H1 (cell line): ENCODE measurements around the gene ALG3. TPM values are rescaled to one million over a fixed set of nuclear protein-coding genes. Genes with fewer than 3 reads are reported as not detected.

Experiments used
- CTCF ChIA-PET: fragments of 300-600 bp; sonication (Branson Sonifier 250); formaldehyde crosslinking; loops from one replicate; lab custom pipeline; 2021; ENCODE audit not compliant: partially characterized antibody; lab: Charles Lee
- POLR2A ChIA-PET: fragments of 300-600 bp; sonication (Branson Sonifier 250); formaldehyde crosslinking; loops from one replicate; lab custom pipeline; 2021; ENCODE audit warnings: inconsistent platforms; ENCODE audit not compliant: partially characterized antibody; lab: Charles Lee
- DNase-seq, 2 experiments: peaks; one replicate each; pipeline versions ENCODE4 v3.0.0 to v3.0.0-alpha.2; 2010 to 2022; ENCODE audit warnings: low spot score in 2 of 2, low read depth in 1 of 2, mixed read lengths in 1 of 2
- FAIRE-seq: peaks from 2 replicates; lab custom pipeline; 2011; peaks lifted over from hg19 to GRCh38; lab: Jason Lieb, UNC
- H2AFZ ChIP-seq: 2 replicates; pipeline ENCODE4 v1.8.1; 2012; ENCODE audit warnings: low read length, inconsistent platforms
- H2AK5ac ChIP-seq: 2 replicates; pipeline ENCODE4 v1.6.1; 2013; ENCODE audit warnings: low read depth, low read length
- H2BK120ac ChIP-seq: replicated peaks from 2 replicates; pipeline ENCODE3; 2013; ENCODE audit warnings: low read depth, low read length, inconsistent platforms
- H2BK12ac ChIP-seq: 2 replicates; pipeline ENCODE4 v1.6.1; 2013; ENCODE audit warnings: low read depth, low read length
- H2BK15ac ChIP-seq: 2 replicates; pipeline ENCODE4 v1.6.1; 2013; ENCODE audit warnings: low read length
- H2BK20ac ChIP-seq: 2 replicates; pipeline ENCODE4 v1.6.1; 2013; ENCODE audit warnings: low read length
- H2BK5ac ChIP-seq: 2 replicates; pipeline ENCODE4 v1.6.1; 2013; ENCODE audit warnings: low read depth, low read length
- H3K14ac ChIP-seq: 2 replicates; pipeline ENCODE4 v1.6.1; 2013; ENCODE audit warnings: inconsistent platforms; ENCODE audit not compliant: insufficient read length
- H3K18ac ChIP-seq: 2 replicates; pipeline ENCODE4 v1.6.1; 2013; ENCODE audit warnings: low read length; ENCODE audit errors: extremely low read depth
- H3K23ac ChIP-seq: 2 replicates; pipeline ENCODE4 v1.6.1; 2013; ENCODE audit warnings: inconsistent platforms; ENCODE audit not compliant: insufficient read length
- H3K23me2 ChIP-seq: 2 replicates; pipeline ENCODE4 v1.6.1; 2013; ENCODE audit warnings: low read depth, low read length
- H3K27ac ChIP-seq: 2 replicates; pipeline ENCODE4 v1.6.1; 2011; ENCODE audit warnings: low read depth, low read length, inconsistent platforms
- H3K27me3 ChIP-seq, 4 experiments: replicated peaks in 1 of 4; 1 replicate in 1 of 4; 2 replicates in 3 of 4; pipeline versions ENCODE4 v1.6.1 to v1.8.1; 2011 to 2013; ENCODE audit warnings: low read length in 3 of 4, mild to moderate bottlenecking in 3 of 4, inconsistent platforms in 2 of 4, mixed read lengths in 2 of 4, moderate library complexity in 1 of 4; ENCODE audit not compliant: control insufficient read depth in 3 of 4, insufficient read depth in 3 of 4; ENCODE audit errors: extremely low read depth in 1 of 4
- H3K36me3 ChIP-seq, 4 experiments: 2 replicates each; pipeline versions ENCODE4 v1.6.1 to v1.8.1; 2011 to 2013; ENCODE audit warnings: mild to moderate bottlenecking in 4 of 4, low read length in 3 of 4, moderate library complexity in 2 of 4, control low read depth in 1 of 4, inconsistent platforms in 1 of 4; ENCODE audit not compliant: insufficient read depth in 4 of 4, control insufficient read depth in 2 of 4
- H3K4ac ChIP-seq: replicated peaks from 2 replicates; pipeline ENCODE3; 2013; ENCODE audit warnings: low read length, low read depth, mixed read lengths, inconsistent platforms; ENCODE audit not compliant: insufficient read length
- H3K4me1 ChIP-seq, 4 experiments: replicated peaks in 1 of 4; 1 replicate in 1 of 4; 2 replicates in 3 of 4; pipeline versions ENCODE4 v1.6.1 to v1.8.1; 2011 to 2013; ENCODE audit warnings: low read length in 3 of 4, inconsistent platforms in 2 of 4, mixed read lengths in 1 of 4; ENCODE audit not compliant: insufficient read depth in 4 of 4, control insufficient read depth in 3 of 4
- H3K4me2 ChIP-seq, 2 experiments: 2 replicates each; pipeline versions ENCODE4 v1.6.1 to v1.8.1; 2011 to 2013; ENCODE audit warnings: low read depth in 2 of 2, low read length in 2 of 2, control low read depth in 1 of 2, inconsistent platforms in 1 of 2, mild to moderate bottlenecking in 1 of 2; ENCODE audit not compliant: insufficient read depth in 1 of 2
- H3K4me3 ChIP-seq, 4 experiments: fragments of 200-600, 300-600 bp in 1 of 4; sonication (generic), shearing (Covaris generic), sonication (Bioruptor Twin) in 1 of 4; 2 replicates each; pipeline versions ENCODE4 v1.5.1 to v1.8.1; 2011 to 2016; ENCODE audit warnings: low read length in 4 of 4, low read depth in 3 of 4, control low read depth in 2 of 4, inconsistent platforms in 2 of 4, mild to moderate bottlenecking in 2 of 4, mixed read lengths in 1 of 4, moderate library complexity in 1 of 4; ENCODE audit not compliant: insufficient read depth in 2 of 4; ENCODE audit errors: extremely low read depth in 1 of 4
- H3K56ac ChIP-seq: replicated peaks from 2 replicates; pipeline ENCODE3; 2013; ENCODE audit warnings: low read depth, mild to moderate bottlenecking, mixed read lengths, low read length, inconsistent platforms; ENCODE audit not compliant: insufficient read length
- H3K79me1 ChIP-seq: 2 replicates; pipeline ENCODE4 v1.6.1; 2013; ENCODE audit warnings: low read depth, low read length, control low read depth
- H3K79me2 ChIP-seq, 2 experiments: 2 replicates each; pipeline versions ENCODE4 v1.6.1 to v1.8.1; 2012 to 2013; ENCODE audit warnings: low read length in 2 of 2, mild to moderate bottlenecking in 2 of 2, inconsistent platforms in 1 of 2; ENCODE audit not compliant: insufficient read depth in 2 of 2, control insufficient read depth in 1 of 2
- H3K9ac ChIP-seq, 4 experiments: replicated peaks in 1 of 4; 1 replicate in 1 of 4; 2 replicates in 3 of 4; pipeline versions ENCODE4 v1.6.1 to v1.8.1; 2011 to 2013; ENCODE audit warnings: low read depth in 3 of 4, low read length in 3 of 4, control low read depth in 2 of 4, mild to moderate bottlenecking in 2 of 4, moderate library complexity in 2 of 4, inconsistent platforms in 1 of 4; ENCODE audit errors: extremely low read depth in 1 of 4
- H3K9me3 ChIP-seq, 2 experiments: 2 replicates each; pipeline versions ENCODE4 v1.6.1 to v1.8.1; 2012 to 2013; ENCODE audit warnings: mild to moderate bottlenecking in 2 of 2, moderate library complexity in 2 of 2, control low read depth in 1 of 2, inconsistent platforms in 1 of 2, low read depth in 1 of 2, low read length in 1 of 2, mixed read lengths in 1 of 2; ENCODE audit not compliant: insufficient read depth in 2 of 2
- H4K20me1 ChIP-seq, 2 experiments: replicated peaks in 1 of 2; 2 replicates each; pipeline versions ENCODE3 to v1.8.1; 2011 to 2013; ENCODE audit warnings: inconsistent platforms in 2 of 2, low read length in 2 of 2, mild to moderate bottlenecking in 1 of 2; ENCODE audit not compliant: insufficient read depth in 2 of 2, control insufficient read depth in 1 of 2
- H4K5ac ChIP-seq: 2 replicates; pipeline ENCODE4 v1.6.1; 2013; ENCODE audit warnings: low read length, low read depth, mixed read lengths, inconsistent platforms; ENCODE audit not compliant: insufficient read length
- H4K8ac ChIP-seq: 2 replicates; pipeline ENCODE4 v1.8.0; 2013; ENCODE audit warnings: mild to moderate bottlenecking, moderate library complexity, low read length, inconsistent platforms; ENCODE audit not compliant: insufficient read depth; ENCODE audit errors: extremely low read depth
- H4K91ac ChIP-seq: replicated peaks from 2 replicates; pipeline ENCODE3; 2013; ENCODE audit warnings: low read length, mixed read lengths, inconsistent platforms; ENCODE audit not compliant: insufficient read length
- BACH1 ChIP-seq: IDR thresholded peaks from 2 replicates; pipeline ENCODE4 v1.6.1; 2012; ENCODE audit warnings: low read length, improper control_type of control experiment
- CBX8 ChIP-seq: fragments of 300-800, 300-1000 bp; sonication (generic); IDR thresholded peaks from 2 replicates; pipeline ENCODE4 v1.7.1; 2016; ENCODE audit warnings: low read depth, low read length, borderline replicate concordance
- CEBPB ChIP-seq: IDR thresholded peaks from 2 replicates; pipeline ENCODE4 v1.6.1; 2012; ENCODE audit warnings: low read depth, low read length
- HDAC6 ChIP-seq: IDR thresholded peaks from one replicate; pipeline ENCODE4 v1.7.1; 2012; ENCODE audit warnings: low read depth, mild to moderate bottlenecking, inconsistent platforms, low read length, moderate library complexity
- JUN ChIP-seq: IDR thresholded peaks from 2 replicates; pipeline ENCODE4 v1.6.1; 2011; ENCODE audit warnings: low read depth, mild to moderate bottlenecking, improper control_type of control experiment, low read length
- JUND ChIP-seq: IDR thresholded peaks from 2 replicates; pipeline ENCODE4 v1.6.1; 2011; ENCODE audit warnings: mild to moderate bottlenecking, improper control_type of control experiment, low read length
- KDM4A ChIP-seq: IDR thresholded peaks from one replicate; pipeline ENCODE4 v1.7.1; 2012; ENCODE audit warnings: low read depth, mild to moderate bottlenecking, moderate library complexity, low read length, inconsistent platforms; ENCODE audit not compliant: severe bottlenecking
- KDM5A ChIP-seq: fragments of 200-600 bp; IDR thresholded peaks from 2 replicates; pipeline ENCODE4 v1.7.1; 2012; ENCODE audit warnings: mild to moderate bottlenecking, low read length, inconsistent platforms, mixed read lengths
- POLR2A ChIP-seq, 2 experiments: IDR thresholded peaks; 1 replicate in 1 of 2; 2 replicates in 1 of 2; pipeline ENCODE4 v1.6.1; 2011; ENCODE audit warnings: low read depth in 2 of 2, low read length in 2 of 2, mild to moderate bottlenecking in 2 of 2; ENCODE audit errors: control extremely low read depth in 1 of 2
- POLR2AphosphoS5 ChIP-seq: IDR thresholded peaks from 2 replicates; pipeline ENCODE4 v1.6.1; 2011; ENCODE audit warnings: low read depth, low read length
- SAP30 ChIP-seq: fragments of 300-600 bp; sonication (generic); IDR thresholded peaks from 2 replicates; pipeline ENCODE4 v1.7.1; 2012; ENCODE audit warnings: low read length, moderate library complexity, mild to moderate bottlenecking, inconsistent platforms; ENCODE audit not compliant: insufficient read depth, insufficient replicate concordance
- SIX5 ChIP-seq: IDR thresholded peaks from 2 replicates; pipeline ENCODE4 v1.6.1; 2011; ENCODE audit warnings: mild to moderate bottlenecking, low read depth, low read length
- TAF7 ChIP-seq: optimal IDR thresholded peaks from 2 replicates; pipeline ENCODE3; 2011; ENCODE audit warnings: low read depth, mild to moderate bottlenecking, inconsistent platforms, low read length, moderate library complexity, borderline replicate concordance
- WGBS, 2 experiments: shearing (Covaris generic) in 1 of 2; methylation state at CpG; one replicate each; pipeline versions ENCODE4 v1.1.6 to v1.1.7; 2013 to 2015; ENCODE audit warnings: low lambda C conversion rate in 2 of 2, mixed read lengths in 2 of 2, inconsistent platforms in 1 of 2, low coverage in 1 of 2, missing lambda C conversion rate in 1 of 2; ENCODE audit not compliant: insufficient replicate concordance in 2 of 2, insufficient coverage in 1 of 2, insufficient read length in 1 of 2; ENCODE audit errors: extremely low coverage in 1 of 2, missing lambda C conversion rate in 1 of 2; 5-methylcytosine and 5-hydroxymethylcytosine counted together
- polyA plus RNA-seq, 7 experiments: library from polyadenylated mRNA; depleted of rRNA in 3 of 7; stranded (reverse) in 5 of 7; unstranded in 2 of 7; fragments of >200 nt in 5 of 7; fragments of 200-250 nt in 2 of 7; gene quantifications; 1 replicate in 5 of 7; 2 replicates in 1 of 7; 4 replicates in 1 of 7; pipeline versions ENCODE4 v1.2.1 to v1.2.3, GENCODE V29; 2011 to 2013; ENCODE audit warnings: missing spikeins in 2 of 7, mixed read lengths in 2 of 7
- total RNA-seq: library from RNA; stranded (reverse); fragmentation: NEBNext Ultra II Directional; extraction: Animal tissue kit (Norgen Biotek cat#: 25700); gene quantifications from 2 replicates; pipeline ENCODE4 v1.2.1, GENCODE V29; 2021
- TF ChIP-seq, protein P1 (sequence below): IDR thresholded peaks from 2 replicates; pipeline ENCODE4 v1.6.1; 2012; ENCODE audit warnings: inconsistent platforms

Gene ALG3
- total and polyA plus RNA-seq, 2 of the 8 experiments (the other 6 are each of a cell fraction or from before 2014, with no cell fraction given) = 54.6 to 148 TPM

DNA sequence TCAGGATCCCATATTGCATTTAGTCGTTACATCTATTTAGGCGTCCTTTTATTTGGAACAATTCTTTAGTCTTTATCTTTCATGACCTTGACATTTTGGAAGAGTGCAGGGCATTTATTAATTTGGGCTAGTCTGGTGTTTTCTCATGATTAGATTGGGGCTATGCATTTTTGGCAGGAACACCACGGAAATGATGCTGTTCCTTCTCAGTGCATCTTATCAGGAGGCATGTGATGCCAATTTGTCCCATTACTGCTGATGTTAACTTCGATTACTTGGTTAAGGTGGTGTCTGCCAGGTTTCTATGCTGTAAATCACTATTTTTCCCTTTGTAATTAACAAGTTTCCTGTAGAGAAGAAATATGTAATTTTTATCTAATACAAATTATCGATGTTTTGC, 37.5 kb downstream of the ALG3 start:
- H3K18ac ChIP-seq = no peak overlapping the region
- H3K27me3 ChIP-seq = no peaks in the 10 kb centered on the region
- H2AK5ac ChIP-seq = no peak overlapping the region
- H3K56ac ChIP-seq = no peak overlapping the region
- FAIRE-seq = no peak
- no peak overlapping the region for H4K91ac ChIP-seq
- H4K8ac ChIP-seq = no peak overlapping the region
- H2BK120ac ChIP-seq = no peak overlapping the region
- ChIA-PET POLR2A (no interaction called here), CTCF (interaction anchor here (0.6 to 3.2 kb wide), 6 partner anchors 16 to 344 kb away, joined by 3 to 40 read pairs (median 4); partner anchors contain the start of gene ABCC5)
- H4K5ac ChIP-seq = no peak overlapping the region
- H3K14ac ChIP-seq = no peak overlapping the region
- TF ChIP-seq JUND = no peak
- TF ChIP-seq SIX5 = no peak
- no peak for TF ChIP-seq CBX8
- TF ChIP-seq JUN = no peak
- TF ChIP-seq KDM5A = no peak
- TF ChIP-seq SAP30 = no peak
- TF ChIP-seq TAF7 = no peak
- TF ChIP-seq HDAC6 = no peak
- TF ChIP-seq POLR2AphosphoS5 = no peak
- TF ChIP-seq, protein P1, sequence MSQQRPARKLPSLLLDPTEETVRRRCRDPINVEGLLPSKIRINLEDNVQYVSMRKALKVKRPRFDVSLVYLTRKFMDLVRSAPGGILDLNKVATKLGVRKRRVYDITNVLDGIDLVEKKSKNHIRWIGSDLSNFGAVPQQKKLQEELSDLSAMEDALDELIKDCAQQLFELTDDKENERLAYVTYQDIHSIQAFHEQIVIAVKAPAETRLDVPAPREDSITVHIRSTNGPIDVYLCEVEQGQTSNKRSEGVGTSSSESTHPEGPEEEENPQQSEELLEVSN = no peak
- no peak for TF ChIP-seq KDM4A
- no peak for TF ChIP-seq CEBPB
- TF ChIP-seq BACH1 = no peak
- TF ChIP-seq POLR2A (IDR thresholded peaks at IDR 0.05; ENCODE audit: control extremely low read depth in 1 of 2, low read depth in 2 of 2, low read length in 2 of 2) = no peak
- no peak overlapping the region for H2BK5ac ChIP-seq
- H3K4ac ChIP-seq = no peak overlapping the region
- H3K4me3 ChIP-seq = no peak overlapping the region
- H2BK20ac ChIP-seq = no peak overlapping the region
- H2BK12ac ChIP-seq = no peak overlapping the region
- H3K36me3 ChIP-seq = no peaks in the 10 kb centered on the region
- H2BK15ac ChIP-seq = no peak overlapping the region
- no peak overlapping the region for H3K23ac ChIP-seq
- no peaks in the 10 kb centered on the region for H3K23me2 ChIP-seq
- 87% methylated on average over 5 of the region's 5 CpGs; no CpG with 5 or more reads in 1 of the 2 experiments for WGBS, 2 experiments
- no peaks in the 10 kb centered on the region for H3K79me2 ChIP-seq
- no peaks in the 10 kb centered on the region for H3K9me3 ChIP-seq
- no peaks in the 10 kb centered on the region for H3K4me1 ChIP-seq
- no peak overlapping the region for H3K27ac ChIP-seq
- H4K20me1 ChIP-seq = no peaks in the 10 kb centered on the region
- no peak overlapping the region for H3K9ac ChIP-seq
- H3K4me2 ChIP-seq = no peak overlapping the region
- no peak for DNase-seq
- no peak overlapping the region for H2AFZ ChIP-seq
- H3K79me1 ChIP-seq = no peaks in the 10 kb centered on the region
